Uterus (tissue), 2 donors: ENCODE data around the gene STT3A.

Source experiments
- POLR2A ChIP-seq, 2 donors: fragments of 450-650 bp; IDR thresholded peaks; one replicate each; pipeline ENCODE4 v1.6.1; 2016; ENCODE audit warnings: antibody characterized with exemption in 2 of 2, mild to moderate bottlenecking in 1 of 2, moderate library complexity in 1 of 2
- TF ChIP-seq, protein P1 (sequence below), 4 experiments: fragments of 200-600 bp in 2 of 4; fragments of 450-650 bp in 2 of 4; sonication (generic) in 2 of 4; IDR thresholded peaks; one replicate each; pipeline ENCODE4 v1.5.1; 2016 to 2019; ENCODE audit warnings: antibody characterized with exemption in 4 of 4, mild to moderate bottlenecking in 2 of 4, moderate library complexity in 1 of 4

GRCh38 chr11:125594958-125595357 lies 2.3 kb downstream of the STT3A start:
- TF ChIP-seq, protein P1, sequence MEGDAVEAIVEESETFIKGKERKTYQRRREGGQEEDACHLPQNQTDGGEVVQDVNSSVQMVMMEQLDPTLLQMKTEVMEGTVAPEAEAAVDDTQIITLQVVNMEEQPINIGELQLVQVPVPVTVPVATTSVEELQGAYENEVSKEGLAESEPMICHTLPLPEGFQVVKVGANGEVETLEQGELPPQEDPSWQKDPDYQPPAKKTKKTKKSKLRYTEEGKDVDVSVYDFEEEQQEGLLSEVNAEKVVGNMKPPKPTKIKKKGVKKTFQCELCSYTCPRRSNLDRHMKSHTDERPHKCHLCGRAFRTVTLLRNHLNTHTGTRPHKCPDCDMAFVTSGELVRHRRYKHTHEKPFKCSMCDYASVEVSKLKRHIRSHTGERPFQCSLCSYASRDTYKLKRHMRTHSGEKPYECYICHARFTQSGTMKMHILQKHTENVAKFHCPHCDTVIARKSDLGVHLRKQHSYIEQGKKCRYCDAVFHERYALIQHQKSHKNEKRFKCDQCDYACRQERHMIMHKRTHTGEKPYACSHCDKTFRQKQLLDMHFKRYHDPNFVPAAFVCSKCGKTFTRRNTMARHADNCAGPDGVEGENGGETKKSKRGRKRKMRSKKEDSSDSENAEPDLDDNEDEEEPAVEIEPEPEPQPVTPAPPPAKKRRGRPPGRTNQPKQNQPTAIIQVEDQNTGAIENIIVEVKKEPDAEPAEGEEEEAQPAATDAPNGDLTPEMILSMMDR (IDR thresholded peaks at IDR 0.05) = no peak
- no peak for TF ChIP-seq POLR2A (IDR thresholded peaks at IDR 0.05)
